Peyer's patch (tissue), 4 donors: ENCODE measurements around the gene NDUFV1. TPM values are rescaled to one million over a fixed set of nuclear protein-coding genes. Genes with fewer than 3 reads are reported as not detected.
A peak's percentile ranks its signal among the peaks of the same experiment; 100 is the strongest.
"Not testable (repeated sequence)": the region's sequence is repeated elsewhere in the genome, so short reads cannot be mapped to it uniquely, and the experiment has no call there.

Experiments
- DNase-seq, 3 donors: peaks; one replicate each; pipeline ENCODE4 v3.0.0-alpha.2; 2017 to 2019
- H3K27ac ChIP-seq, 4 donors: fragments of 200-600 bp; sonication (generic); one replicate each; pipeline ENCODE4 v1.5.1; 2016 to 2019
- H3K27me3 ChIP-seq, 2 donors: fragments of 200-600 bp; sonication (generic); one replicate each; pipeline ENCODE4 v1.5.1; 2019
- H3K36me3 ChIP-seq, 3 donors: fragments of 200-600 bp; sonication (generic); one replicate each; pipeline ENCODE4 v1.5.1; 2016 to 2019
- H3K4me1 ChIP-seq, 4 donors: fragments of 200-600 bp; sonication (generic); one replicate each; pipeline ENCODE4 v1.5.1; 2016 to 2019
- H3K4me3 ChIP-seq, 4 donors: fragments of 200-600 bp; sonication (generic); 1 replicate in 3 of 4; 2 replicates in 1 of 4; pipeline ENCODE4 v1.5.1; 2016 to 2019; ENCODE audit warnings: mild to moderate bottlenecking in 1 of 4
- H3K9me3 ChIP-seq, 4 donors: fragments of 200-600 bp; sonication (generic); one replicate each; pipeline ENCODE4 v1.5.1; 2016 to 2019; ENCODE audit warnings: mild to moderate bottlenecking in 1 of 4
- CTCF ChIP-seq, 6 experiments: fragments of 450-650 bp in 4 of 6; fragments of 200-600 bp in 2 of 6; sonication (generic) in 1 of 6; IDR thresholded peaks; one replicate each; pipeline ENCODE4 v1.5.1; 2017 to 2019; ENCODE audit warnings: antibody characterized with exemption in 6 of 6, mild to moderate bottlenecking in 3 of 6, moderate library complexity in 1 of 6
- POLR2A ChIP-seq, 2 donors: fragments of 450-650 bp; IDR thresholded peaks; one replicate each; pipeline ENCODE4 v1.5.1; 2017; ENCODE audit warnings: antibody characterized with exemption in 2 of 2, mild to moderate bottlenecking in 2 of 2, moderate library complexity in 2 of 2
- total RNA-seq, 4 donors: library from RNA; depleted of rRNA; stranded (reverse); fragments of >200 nt; gene quantifications; one replicate each; pipeline ENCODE4 v1.1.0, GENCODE V29; 2016

NDUFV1 gene
- total RNA-seq, 4 donors from 2014 or later: 297 to 532 (median 329) TPM

GRCh38 chr11:67614730-67615714 is 8.3 kb downstream of the NDUFV1 start:
- peaks cover 0 to 16% (median 10%) of the 10 kb centered on the region in 4 donors for H3K4me1 ChIP-seq
- TF ChIP-seq CTCF (IDR thresholded peaks at IDR 0.05) (peak in 4 of 6 experiments; percentile 36 to 70 (median 62)), POLR2A (IDR thresholded peaks at IDR 0.05) (no peak)
- H3K27me3 ChIP-seq: peaks cover 0 to 5% of the 10 kb centered on the region in 2 donors
- peak overlapping the region in 1 of 4 donors; percentile 42 for H3K4me3 ChIP-seq
- no peaks in the 10 kb centered on the region for H3K9me3 ChIP-seq
- H3K36me3 ChIP-seq: peaks cover 0 to 28% (median 0%) of the 10 kb centered on the region in 3 donors
- peak overlapping the region; percentile 70 to 91 (median 82) for H3K27ac ChIP-seq
- peak in 1 of 3 donors; percentile 74 for DNase-seq

- no peak overlapping the region for H3K27ac ChIP-seq
Measured at GRCh38 chr11:67615728-67616430, 9.1 kb downstream of the NDUFV1 start.

GRCh38 chr11:67616431-67617242 is 9.9 kb downstream of the NDUFV1 start:
- Histone ChIP-seq H3K27ac (no peak overlapping the region), H3K27me3 (peaks cover 0 to 5% of the 10 kb centered on the region in 2 donors), H3K9me3 (no peaks in the 10 kb centered on the region), H3K4me1 (peaks cover 0 to 16% (median 10%) of the 10 kb centered on the region in 4 donors), H3K36me3 (peaks cover 0 to 12% (median 0%) of the 10 kb centered on the region in 3 donors), H3K4me3 (no peak overlapping the region)
- no peak for TF ChIP-seq CTCF (IDR thresholded peaks at IDR 0.05)
- no peak for TF ChIP-seq POLR2A (IDR thresholded peaks at IDR 0.05)
- no peak for DNase-seq

More at GRCh38 chr11:67615728-67616430, 9.1 kb downstream of the NDUFV1 start:
- TF ChIP-seq CTCF (IDR thresholded peaks at IDR 0.05) (no peak), POLR2A (IDR thresholded peaks at IDR 0.05) (no peak)
- Histone ChIP-seq H3K9me3 (no peaks in the 10 kb centered on the region), H3K4me1 (peaks cover 0 to 16% (median 10%) of the 10 kb centered on the region in 4 donors), H3K36me3 (peaks cover 0 to 20% (median 0%) of the 10 kb centered on the region in 3 donors), H3K27me3 (peaks cover 0 to 5% of the 10 kb centered on the region in 2 donors), H3K4me3 (no peak overlapping the region)
- no peak for DNase-seq

GRCh38 chr11:67617243-67617953 is 10.7 kb downstream of the NDUFV1 start:
- H3K9me3 ChIP-seq: no peaks in the 10 kb centered on the region
- TF ChIP-seq POLR2A (IDR thresholded peaks at IDR 0.05) (no peak), CTCF (IDR thresholded peaks at IDR 0.05) (no peak)
- H3K36me3 ChIP-seq: peaks cover 0 to 5% (median 0%) of the 10 kb centered on the region in 3 donors
- peaks cover 0 to 16% (median 10%) of the 10 kb centered on the region in 4 donors for H3K4me1 ChIP-seq
- H3K27me3 ChIP-seq: peaks cover 0 to 5% of the 10 kb centered on the region in 2 donors
- no peak overlapping the region for H3K27ac ChIP-seq
- no peak for DNase-seq
- no peak overlapping the region for H3K4me3 ChIP-seq

GRCh38 chr11:67618901-67619659 is 12.3 kb downstream of the NDUFV1 start:
- not testable (repeated sequence) for H3K36me3 ChIP-seq, H3K9me3 ChIP-seq, H3K27me3 ChIP-seq, H3K27ac ChIP-seq, H3K4me3 ChIP-seq
- peaks cover 0 to 11% (median 6%) of the 10 kb centered on the region in 4 donors for H3K4me1 ChIP-seq
- peak in 1 of 3 donors; percentile 22 for DNase-seq

- H3K36me3 ChIP-seq, H3K4me3 ChIP-seq: not testable (repeated sequence)
Measured at GRCh38 chr11:67619683-67620618, 13.2 kb downstream of the NDUFV1 start.

GRCh38 chr11:67620621-67621020 is 13.9 kb downstream of the NDUFV1 start:
- H3K4me3 ChIP-seq, H3K9me3 ChIP-seq, H3K4me1 ChIP-seq, H3K27me3 ChIP-seq, DNase-seq, H3K36me3 ChIP-seq, H3K27ac ChIP-seq: not testable (repeated sequence)

More at GRCh38 chr11:67619683-67620618, 13.2 kb downstream of the NDUFV1 start:
- H3K9me3 ChIP-seq, H3K27me3 ChIP-seq, H3K27ac ChIP-seq, DNase-seq, H3K4me1 ChIP-seq: not testable (repeated sequence)
